AG09319 (cell line): ENCODE measurements around the gene PRAMEF18.
"Not testable (repeated sequence)": the region's sequence is repeated elsewhere in the genome, so short reads cannot be mapped to it uniquely, and the experiment has no call there.

Experiments used
- DNase-seq: peaks from one replicate; pipeline ENCODE4 v3.0.0-alpha.2; 2010; ENCODE audit warnings: low read depth; ENCODE audit errors: extremely low read depth
- TF ChIP-seq, protein P1 (sequence below): IDR thresholded peaks from 2 replicates; pipeline ENCODE4 v1.5.1; 2011; ENCODE audit warnings: low read depth, mild to moderate bottlenecking, inconsistent platforms, low read length, moderate library complexity

Gene PRAMEF18, protein sequence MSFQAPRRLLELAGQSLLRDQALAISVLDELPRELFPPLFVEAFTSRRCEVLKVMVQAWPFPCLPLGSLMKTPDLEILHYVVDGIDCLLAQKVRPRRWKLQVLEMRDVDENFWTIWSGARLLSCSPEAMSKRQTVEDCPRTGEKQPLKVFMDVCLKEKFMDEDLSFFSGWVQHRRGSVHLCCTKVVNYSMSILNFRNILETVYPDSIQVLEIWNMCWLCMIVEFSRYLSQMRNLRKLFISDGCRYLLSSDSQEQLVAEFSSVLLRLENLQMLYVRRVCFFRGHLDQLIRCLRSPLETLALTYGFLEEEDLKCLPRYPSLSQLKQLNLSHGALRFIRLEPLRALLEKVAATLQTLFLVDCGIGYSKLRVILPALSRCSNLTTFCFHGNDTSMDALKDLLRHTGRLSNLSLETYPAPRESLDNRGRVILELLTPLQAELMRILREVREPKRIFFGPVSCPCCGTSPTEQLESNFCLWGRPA

DNA sequence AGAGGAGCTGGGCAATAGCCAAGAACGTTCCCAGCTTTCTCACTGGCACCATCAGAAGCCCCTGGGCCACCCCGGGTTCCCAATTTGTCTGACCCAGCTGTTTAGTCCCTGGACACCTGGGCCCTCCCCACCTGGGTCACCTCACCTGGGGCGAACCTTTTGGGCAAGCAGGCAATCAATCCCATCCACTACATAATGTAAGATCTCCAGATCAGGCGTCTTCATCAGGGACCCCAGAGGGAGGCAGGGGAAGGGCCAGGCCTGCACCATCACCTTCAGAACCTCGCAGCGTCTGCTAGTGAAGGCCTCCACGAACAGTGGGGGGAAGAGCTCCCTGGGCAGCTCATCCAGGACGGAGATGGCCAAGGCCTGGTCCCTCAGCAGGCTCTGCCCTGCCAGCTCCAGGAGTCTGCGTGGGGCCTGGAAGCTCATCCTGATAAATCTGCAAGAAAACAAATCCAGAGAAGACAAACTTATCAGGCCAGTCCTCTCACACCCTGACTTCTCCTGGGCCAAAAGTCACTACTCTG is at the start of gene PRAMEF18:
Gene PRAMEF18, minus strand, starts transcription at position 480 of the 530 bp plus-strand sequence. Its CDS starts 48 bp downstream, at position 432.
- DNase-seq = not testable (repeated sequence)

DNA sequence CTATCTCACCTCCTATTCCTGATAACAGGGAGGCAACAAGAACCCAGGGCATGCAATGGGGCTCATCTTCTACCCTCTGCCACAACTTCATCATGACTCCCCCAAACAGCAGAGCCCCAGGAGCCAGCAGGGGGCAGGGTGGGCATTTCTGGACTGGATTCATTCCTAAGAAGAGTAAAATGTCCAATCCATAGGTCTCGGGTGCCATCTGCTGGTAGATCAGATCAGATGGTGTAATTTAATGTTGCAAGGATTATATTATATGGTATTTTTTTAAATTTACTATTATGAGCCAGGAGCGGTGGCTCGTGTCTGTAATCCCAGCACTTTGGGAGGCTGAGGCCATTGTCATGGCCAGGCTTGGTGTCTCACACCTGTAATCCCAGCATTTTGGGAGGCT is 39.2 kb upstream of the PRAMEF18 start:
- DNase-seq = not testable (repeated sequence)

DNA sequence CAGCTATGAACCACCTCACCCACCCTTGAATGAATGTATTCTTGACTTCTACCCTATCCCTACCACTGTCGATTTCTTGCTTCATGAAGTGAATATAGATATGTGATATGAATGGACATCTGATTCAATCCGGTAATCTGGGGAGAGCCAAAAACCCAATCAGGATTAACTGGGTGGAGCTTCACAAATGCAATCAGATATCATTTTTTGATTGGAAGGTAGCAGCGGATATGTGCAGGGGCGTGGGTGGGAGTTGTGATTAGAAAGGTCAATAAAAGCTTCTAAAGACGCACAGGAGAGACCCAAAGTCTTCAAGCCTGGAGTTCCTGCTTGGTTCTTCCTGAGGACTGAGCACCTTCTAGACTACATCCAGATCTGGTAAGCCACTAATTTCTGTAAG is 27.9 kb upstream of the PRAMEF18 start, which contains the start of gene PRAMEF5:
Gene PRAMEF5, plus strand, starts transcription at position 301 of the 400 bp plus-strand sequence. CDS start 5,071 bp downstream, outside the sequence.
- not testable (repeated sequence) for DNase-seq

DNA sequence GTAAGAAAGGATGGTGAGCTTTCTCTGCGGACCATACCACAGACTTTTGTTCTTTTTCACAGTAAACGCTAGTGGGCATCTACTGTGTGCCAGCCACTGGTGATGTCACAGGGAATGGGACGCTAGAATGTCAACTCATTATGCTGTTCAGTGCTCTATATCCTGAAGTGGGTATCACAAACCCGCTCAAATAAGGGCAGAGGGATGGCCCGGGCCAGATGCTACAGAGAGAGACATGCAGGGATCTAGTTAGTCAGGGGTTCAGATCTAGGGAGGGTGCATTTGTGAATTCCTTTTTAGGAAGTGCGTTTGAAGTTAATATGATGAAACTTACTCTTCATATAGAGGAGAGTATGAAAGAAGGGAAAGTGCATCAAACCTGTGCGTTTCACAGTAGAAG is 21.2 kb upstream of the PRAMEF18 start:
- not testable (repeated sequence) for DNase-seq

DNA sequence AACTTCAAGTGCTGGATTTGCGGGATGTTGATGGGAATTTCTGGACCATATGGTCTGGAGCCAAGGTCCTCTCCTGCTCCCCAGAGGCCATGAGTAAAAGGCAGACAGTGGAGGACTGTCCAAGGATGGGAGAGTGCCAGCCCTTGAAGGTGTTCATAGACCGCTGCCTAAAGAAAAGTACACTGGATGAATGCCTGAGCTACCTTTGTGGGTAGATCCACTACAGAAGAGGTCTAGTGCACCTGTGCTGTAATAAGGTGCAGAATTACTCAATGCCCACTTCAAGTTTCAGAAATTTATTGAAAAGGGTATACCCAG is 20.6 kb upstream of the PRAMEF18 start:
- DNase-seq = not testable (repeated sequence)

DNA sequence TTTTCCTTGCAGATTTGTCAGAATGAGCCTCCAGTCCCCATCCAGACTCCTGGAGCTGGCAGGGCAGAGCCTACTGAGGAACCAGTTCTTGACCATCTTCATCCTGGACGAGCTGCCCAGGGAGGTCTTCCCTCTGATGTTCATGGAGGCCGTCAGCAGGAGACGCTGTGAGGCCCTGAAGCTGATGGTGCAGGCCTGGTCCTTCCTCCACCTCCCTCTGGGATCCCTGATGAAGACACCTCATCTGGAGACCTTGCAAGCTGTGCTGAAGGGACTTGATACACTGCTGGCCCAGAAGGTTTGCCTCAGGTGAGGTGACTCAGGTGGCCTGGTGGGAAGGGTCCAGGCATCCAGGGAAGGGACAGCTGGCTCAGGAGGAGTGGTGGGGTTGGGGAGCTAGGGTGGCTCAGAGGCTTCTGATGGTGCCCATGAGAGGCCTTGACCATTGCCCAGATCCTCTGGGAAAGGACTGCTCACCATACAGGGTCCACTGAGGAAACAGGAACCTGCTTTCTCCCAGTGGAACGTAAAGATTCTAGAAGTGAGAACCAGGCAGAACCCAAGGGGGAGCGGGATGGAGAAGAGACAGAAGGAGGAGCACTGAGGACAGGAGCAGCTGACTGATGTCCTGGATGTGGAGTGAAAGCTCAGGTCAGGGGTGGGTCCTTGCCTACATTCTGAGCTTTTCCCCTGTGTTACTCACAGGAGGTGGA is 20.0 kb upstream of the PRAMEF18 start:
- DNase-seq = not testable (repeated sequence)

DNA sequence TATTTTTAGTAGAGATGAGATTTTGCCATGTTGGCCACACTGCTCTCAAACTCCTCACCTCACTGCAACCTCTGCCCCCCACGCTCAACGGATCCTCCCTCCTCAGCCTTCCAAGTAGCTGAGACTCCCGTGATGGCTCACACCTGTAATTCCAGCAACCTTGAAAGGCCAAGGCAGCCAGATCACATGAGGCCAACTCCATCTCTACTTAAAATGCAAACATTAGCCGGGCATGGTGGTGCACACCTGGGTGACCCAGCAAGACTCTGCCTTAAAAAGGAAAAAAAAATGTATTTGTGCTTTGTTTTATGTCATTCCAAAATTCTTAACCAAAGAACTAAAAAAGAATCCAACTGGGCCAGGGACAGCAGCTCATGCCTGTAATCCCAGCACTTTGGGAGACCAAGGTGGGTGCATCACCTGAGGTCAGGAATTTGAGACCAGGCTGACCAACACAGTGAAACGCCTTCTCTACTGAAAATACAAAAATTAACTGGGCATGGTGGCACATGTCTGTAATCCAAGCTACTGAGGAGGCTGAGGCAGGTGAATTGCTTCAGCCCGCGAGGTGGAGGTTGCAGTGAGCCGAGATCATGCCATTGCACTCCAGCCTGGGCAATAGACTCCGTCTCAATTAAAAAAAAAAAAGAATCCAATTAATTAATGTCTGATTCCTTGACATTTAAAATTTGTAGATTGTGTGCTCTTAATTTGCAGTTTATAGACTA is 17.7 kb upstream of the PRAMEF18 start:
- not testable (repeated sequence) for DNase-seq

DNA sequence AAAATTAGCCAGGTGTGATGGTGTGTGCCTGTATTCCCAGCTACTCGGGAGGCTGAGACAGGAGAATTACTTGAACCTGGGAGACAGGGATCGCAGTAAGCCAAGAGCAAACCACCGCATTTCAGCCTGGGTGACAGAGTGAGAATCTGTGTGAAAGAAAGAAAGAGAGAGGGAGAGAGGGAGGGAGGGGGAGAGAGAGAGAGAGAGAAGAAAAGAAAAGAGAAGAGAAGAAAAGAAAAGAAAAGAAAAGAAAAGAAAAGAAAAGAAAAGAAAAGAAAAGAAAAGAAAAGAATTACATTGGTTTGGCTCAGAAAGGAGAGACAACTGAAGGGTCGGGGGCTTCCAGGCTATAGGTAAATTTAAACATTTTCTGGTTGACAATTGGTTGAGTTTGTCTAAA is 13.7 kb upstream of the PRAMEF18 start:
- not testable (repeated sequence) for DNase-seq

DNA sequence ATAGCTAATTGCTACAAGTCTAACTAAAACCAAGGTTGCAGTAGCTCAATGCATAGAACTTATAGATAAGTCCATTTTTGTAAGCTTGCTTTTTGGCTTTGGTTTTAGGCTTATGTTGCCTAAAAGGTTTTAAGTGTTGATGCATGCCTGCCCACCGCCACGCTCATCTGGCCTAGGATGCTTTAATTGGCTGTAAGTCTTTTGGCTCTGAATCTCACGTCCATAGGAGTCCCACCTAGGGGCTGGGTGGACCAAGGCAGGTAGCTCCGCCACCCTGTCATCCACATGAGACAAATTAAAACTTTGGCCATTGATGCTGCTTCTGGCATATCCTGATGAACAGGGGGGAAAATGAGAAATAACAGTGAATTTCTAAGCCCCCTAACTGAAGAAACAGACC is 11.6 kb upstream of the PRAMEF18 start:
- not testable (repeated sequence) for DNase-seq

DNA sequence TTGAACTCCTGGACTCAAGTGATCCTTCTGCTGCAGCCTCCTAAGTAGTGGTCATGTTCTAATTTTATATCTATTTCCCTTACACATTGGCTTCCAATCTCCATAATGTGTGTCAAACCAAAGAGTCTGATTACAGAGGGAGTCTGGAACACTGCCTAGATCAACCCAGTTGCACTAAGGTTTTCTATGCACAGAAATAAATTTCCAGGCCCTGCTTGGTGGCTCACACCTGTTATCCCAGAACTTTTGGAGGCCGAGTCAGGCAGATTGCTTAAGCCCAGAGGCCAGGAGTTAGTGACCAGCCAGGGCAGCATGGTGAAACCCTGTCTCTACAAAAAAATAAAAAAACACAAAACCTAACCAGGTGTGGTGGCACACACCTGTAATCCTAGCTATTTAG is 8.1 kb upstream of the PRAMEF18 start:
- DNase-seq = not testable (repeated sequence)

DNA sequence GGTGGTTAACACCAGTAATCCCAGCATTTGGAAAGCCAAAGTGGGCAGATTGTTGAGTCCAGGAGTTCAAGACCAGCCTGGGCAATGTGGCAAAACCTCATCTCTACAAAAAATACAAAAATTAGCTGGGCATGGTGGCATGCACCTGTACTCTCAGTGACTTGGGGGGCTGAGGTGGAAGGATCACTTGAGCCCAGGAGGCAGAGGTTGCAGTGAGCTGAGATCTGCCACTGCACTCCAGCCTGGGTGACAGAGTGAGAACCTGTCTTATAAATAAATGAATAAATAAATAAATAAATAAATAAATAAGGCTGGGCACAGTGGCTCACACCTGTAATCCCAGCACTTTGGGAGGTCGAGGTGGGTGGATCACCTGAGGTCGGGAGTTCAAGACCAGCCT is 6.1 kb upstream of the PRAMEF18 start:
- DNase-seq = not testable (repeated sequence)

DNA sequence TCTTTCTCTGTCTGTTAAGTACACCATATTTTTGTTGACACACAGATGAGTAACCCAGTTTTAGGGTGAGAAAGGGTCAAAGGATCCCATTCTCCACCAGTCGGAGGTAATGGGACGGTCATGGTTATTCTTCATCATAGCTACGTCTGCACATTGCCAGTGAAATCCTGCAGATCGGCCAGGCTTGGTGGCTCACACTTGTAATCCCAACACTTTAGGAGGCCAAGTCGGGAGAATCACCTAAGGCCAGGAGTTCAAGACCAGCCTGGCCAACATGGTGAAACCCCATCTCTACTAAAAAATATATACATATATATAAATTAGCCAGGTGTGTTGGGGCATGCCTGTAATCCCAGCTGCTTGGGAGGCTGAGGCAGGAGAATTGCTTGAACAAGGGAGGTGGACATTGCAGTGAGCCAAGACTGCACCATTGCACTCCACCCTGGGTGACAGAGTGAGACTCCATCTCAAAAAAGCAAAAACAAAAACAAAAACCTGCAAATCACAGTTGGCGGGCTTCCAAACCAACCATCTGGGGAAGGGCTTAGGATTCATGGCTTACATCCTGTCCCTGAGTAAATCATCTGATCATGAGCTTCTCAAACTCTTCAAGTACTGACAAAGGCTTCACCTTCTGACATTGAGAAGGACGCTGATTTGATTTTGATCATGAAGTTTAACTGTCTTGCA is 5.3 kb upstream of the PRAMEF18 start:
- DNase-seq = not testable (repeated sequence)

DNA sequence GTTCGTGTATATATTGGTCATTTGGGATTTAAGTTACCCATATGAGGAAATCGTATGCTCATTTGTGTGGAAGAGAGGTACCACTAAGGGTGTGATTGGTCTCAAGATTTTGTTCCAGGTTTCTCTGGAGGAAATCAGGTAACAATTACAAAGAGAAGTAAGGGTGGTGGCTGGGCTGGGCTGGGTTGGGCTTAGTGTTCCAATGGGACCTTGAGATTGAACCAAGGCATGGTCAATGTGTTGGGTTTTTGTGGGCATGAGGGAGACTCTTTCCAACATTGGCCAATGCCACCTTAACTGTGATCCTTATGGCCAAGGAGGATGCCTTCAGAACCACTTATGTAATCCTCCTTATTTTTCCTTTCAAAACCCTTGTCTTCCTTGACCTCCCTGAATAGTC is 4.6 kb upstream of the PRAMEF18 start:
- DNase-seq = not testable (repeated sequence)

DNA sequence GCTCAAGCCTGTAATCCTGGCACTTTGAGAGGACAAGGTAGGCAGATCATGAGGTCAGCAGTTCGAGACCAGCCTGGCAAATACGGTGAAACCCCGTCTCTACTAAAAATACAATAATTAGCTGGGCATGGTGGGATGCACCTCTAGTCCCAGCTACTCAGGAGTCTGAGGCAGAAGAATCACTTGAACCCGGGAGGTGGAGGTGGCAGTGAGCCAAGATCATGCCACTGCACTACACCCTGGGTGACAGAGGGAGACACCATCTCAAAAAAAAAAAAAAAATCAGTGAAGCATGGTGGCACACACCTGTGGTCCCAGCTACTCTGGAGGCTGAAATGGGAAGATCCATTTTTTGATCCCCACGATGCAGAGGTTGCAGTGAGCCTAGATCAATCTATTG is 4.1 kb upstream of the PRAMEF18 start:
- not testable (repeated sequence) for DNase-seq

DNA sequence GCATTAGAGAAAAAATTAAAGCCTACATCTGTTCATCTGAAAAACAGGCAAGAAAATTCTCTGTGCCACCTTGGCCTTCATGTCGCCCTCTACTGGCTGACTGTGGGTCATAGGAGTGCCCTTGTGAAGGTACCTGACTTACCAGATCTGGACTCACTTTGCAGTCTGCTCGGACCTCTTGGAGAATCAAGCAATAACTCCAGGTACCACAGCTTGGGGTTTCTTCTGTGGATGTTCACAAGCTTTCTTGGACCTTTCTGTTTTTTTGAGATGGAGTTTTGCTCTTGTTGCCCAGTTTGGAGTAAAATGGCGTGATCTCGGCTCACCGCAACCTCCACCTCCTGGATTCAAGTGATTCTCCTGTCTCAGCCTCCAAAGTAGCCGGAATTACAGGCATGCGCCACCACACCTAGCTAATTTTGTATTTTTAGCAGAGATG is 2.4 kb upstream of the PRAMEF18 start:
- TF ChIP-seq, protein P1, sequence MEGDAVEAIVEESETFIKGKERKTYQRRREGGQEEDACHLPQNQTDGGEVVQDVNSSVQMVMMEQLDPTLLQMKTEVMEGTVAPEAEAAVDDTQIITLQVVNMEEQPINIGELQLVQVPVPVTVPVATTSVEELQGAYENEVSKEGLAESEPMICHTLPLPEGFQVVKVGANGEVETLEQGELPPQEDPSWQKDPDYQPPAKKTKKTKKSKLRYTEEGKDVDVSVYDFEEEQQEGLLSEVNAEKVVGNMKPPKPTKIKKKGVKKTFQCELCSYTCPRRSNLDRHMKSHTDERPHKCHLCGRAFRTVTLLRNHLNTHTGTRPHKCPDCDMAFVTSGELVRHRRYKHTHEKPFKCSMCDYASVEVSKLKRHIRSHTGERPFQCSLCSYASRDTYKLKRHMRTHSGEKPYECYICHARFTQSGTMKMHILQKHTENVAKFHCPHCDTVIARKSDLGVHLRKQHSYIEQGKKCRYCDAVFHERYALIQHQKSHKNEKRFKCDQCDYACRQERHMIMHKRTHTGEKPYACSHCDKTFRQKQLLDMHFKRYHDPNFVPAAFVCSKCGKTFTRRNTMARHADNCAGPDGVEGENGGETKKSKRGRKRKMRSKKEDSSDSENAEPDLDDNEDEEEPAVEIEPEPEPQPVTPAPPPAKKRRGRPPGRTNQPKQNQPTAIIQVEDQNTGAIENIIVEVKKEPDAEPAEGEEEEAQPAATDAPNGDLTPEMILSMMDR = no peak
- no peak for DNase-seq

DNA sequence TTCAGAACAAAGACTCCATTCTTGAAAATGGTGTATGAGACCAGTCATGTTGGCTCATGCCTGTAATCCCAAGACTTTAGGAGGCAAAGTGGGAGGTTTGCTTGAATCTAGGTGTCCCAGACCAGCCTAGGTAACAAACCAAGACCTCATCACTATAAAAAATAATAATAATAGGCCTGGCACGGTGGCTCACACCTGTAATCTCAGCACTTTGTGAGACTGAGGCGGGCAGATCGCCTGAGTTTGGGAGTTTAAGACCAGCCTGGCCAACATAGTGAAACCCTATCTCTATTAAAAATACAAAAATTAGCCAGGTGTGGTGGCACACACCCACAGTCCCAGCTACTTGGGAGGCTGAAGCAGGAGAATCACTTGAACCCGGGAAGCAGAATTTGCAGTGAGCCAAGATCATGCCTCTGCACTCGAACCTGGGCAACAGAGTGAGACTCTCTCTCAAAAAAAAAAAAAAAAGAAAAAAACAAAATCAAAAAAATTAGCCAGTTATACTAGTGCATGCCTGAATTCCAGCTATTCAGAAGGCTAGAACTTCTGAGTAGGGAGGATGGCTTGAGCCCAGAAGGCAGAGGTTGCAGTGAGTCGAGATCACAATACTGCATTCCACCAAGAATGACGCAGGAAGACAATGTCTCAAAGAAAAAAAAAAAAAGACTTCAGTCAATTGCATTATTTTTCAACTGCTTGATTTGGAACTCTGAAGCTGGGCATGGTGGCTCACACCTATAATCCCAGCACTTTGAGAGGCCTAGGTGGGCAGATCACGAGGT is 1.5 kb upstream of the PRAMEF18 start:
- DNase-seq = not testable (repeated sequence)
